H54 (cell line): ENCODE results near the gene SCD5.

ENCODE experiments used
- DNase-seq: peaks from one replicate; pipeline ENCODE4 v3.0.0; 2011; ENCODE audit warnings: low spot score, mixed read lengths; ENCODE audit not compliant: insufficient read length
- FAIRE-seq: peaks from 3 replicates; lab custom pipeline; 2011; peaks lifted over from hg19 to GRCh38; lab: Jason Lieb, UNC
- POLR2A ChIP-seq: IDR thresholded peaks from 2 replicates; pipeline ENCODE4 v1.6.1; 2011; ENCODE audit warnings: low read depth, mild to moderate bottlenecking, low read length

SCD5 gene

GRCh38 chr4:82810176-82810575 is 11.6 kb upstream of the SCD5 start:
- TF ChIP-seq POLR2A: no peak
- FAIRE-seq (no peak), DNase-seq (no peak)

GRCh38 chr4:82809619-82810018 is 11.0 kb upstream of the SCD5 start:
- FAIRE-seq: no peak
- DNase-seq: no peak
- TF ChIP-seq POLR2A: no peak

GRCh38 chr4:82803746-82804145 is 5.2 kb upstream of the SCD5 start:
- TF ChIP-seq POLR2A: no peak
- DNase-seq: no peak
- FAIRE-seq: no peak

GRCh38 chr4:82802911-82803310 is 4.3 kb upstream of the SCD5 start:
- no peak for TF ChIP-seq POLR2A
- DNase-seq (no peak), FAIRE-seq (no peak)

- FAIRE-seq (no peak), DNase-seq (no peak)
- TF ChIP-seq POLR2A: no peak
Measured at GRCh38 chr4:82801910-82802521, 3.4 kb upstream of the SCD5 start.

- DNase-seq (no peak), FAIRE-seq (no peak)
- TF ChIP-seq POLR2A: no peak
Measured at GRCh38 chr4:82799006-82799881, 648 bp upstream of the SCD5 start.

- FAIRE-seq (no peak), DNase-seq (no peak)
- no peak for TF ChIP-seq POLR2A
Measured at GRCh38 chr4:82797405-82798111, 1.0 kb downstream of the SCD5 start.

GRCh38 chr4:82797040-82797404 is 1.6 kb downstream of the SCD5 start:
- TF ChIP-seq POLR2A: no peak
- DNase-seq (no peak), FAIRE-seq (no peak)

- no peak for TF ChIP-seq POLR2A
- DNase-seq (no peak), FAIRE-seq (no peak)
Measured at GRCh38 chr4:82792912-82793649, 5.5 kb downstream of the SCD5 start.

- no peak for DNase-seq
- TF ChIP-seq POLR2A: no peak
- no peak for FAIRE-seq
Measured at GRCh38 chr4:82791179-82791578, 7.4 kb downstream of the SCD5 start.

- DNase-seq: no peak
- no peak for TF ChIP-seq POLR2A
- no peak for FAIRE-seq
Measured at GRCh38 chr4:82790060-82790660, 8.4 kb downstream of the SCD5 start.

- no peak for TF ChIP-seq POLR2A
- FAIRE-seq: no peak
- no peak for DNase-seq
Measured at GRCh38 chr4:82789025-82789776, 9.4 kb downstream of the SCD5 start.

GRCh38 chr4:82787342-82787741 is 11.3 kb downstream of the SCD5 start:
- no peak for TF ChIP-seq POLR2A
- FAIRE-seq (no peak), DNase-seq (no peak)
